LNCaP clone FGC (cell line): Measurements from ENCODE around the gene ANGPTL1.

Experiments
- DNase-seq: peaks from one replicate; pipeline ENCODE4 v3.0.0-alpha.2; 2011; ENCODE audit warnings: low read depth
- H3K4me3 ChIP-seq: 2 replicates; pipeline ENCODE4 v1.5.1; 2011; ENCODE audit warnings: mild to moderate bottlenecking, low read depth, low read length, control low read depth
- TF ChIP-seq, protein P1 (sequence below): IDR thresholded peaks from 2 replicates; pipeline ENCODE4 v1.5.1; 2012; ENCODE audit warnings: mild to moderate bottlenecking; ENCODE audit not compliant: control insufficient read depth, insufficient read depth; ENCODE audit errors: extremely low read depth

Gene ANGPTL1

DNA sequence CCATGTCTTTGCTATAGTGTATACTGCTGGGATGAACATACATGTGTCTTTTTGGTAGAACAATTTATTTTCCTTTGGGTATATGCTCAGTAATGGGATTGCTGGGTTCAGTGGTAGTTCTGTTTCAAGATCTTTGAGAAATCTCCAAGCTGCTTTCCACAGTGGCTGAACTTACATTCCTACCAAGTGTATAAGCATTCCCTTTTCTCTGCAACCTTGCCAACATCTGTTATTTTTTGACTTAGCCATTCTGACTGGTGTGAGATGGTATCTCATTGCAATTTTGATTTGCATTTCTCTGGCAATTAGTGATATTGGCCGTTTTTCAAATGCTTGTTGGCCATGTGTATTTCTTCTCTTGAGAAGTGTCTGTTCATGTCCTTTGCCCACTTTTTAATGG, 37.5 kb upstream of the ANGPTL1 start:
- TF ChIP-seq, protein P1, sequence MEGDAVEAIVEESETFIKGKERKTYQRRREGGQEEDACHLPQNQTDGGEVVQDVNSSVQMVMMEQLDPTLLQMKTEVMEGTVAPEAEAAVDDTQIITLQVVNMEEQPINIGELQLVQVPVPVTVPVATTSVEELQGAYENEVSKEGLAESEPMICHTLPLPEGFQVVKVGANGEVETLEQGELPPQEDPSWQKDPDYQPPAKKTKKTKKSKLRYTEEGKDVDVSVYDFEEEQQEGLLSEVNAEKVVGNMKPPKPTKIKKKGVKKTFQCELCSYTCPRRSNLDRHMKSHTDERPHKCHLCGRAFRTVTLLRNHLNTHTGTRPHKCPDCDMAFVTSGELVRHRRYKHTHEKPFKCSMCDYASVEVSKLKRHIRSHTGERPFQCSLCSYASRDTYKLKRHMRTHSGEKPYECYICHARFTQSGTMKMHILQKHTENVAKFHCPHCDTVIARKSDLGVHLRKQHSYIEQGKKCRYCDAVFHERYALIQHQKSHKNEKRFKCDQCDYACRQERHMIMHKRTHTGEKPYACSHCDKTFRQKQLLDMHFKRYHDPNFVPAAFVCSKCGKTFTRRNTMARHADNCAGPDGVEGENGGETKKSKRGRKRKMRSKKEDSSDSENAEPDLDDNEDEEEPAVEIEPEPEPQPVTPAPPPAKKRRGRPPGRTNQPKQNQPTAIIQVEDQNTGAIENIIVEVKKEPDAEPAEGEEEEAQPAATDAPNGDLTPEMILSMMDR, result no peak
- DNase-seq, result no peak
- H3K4me3 ChIP-seq, result no peak overlapping the region

DNA sequence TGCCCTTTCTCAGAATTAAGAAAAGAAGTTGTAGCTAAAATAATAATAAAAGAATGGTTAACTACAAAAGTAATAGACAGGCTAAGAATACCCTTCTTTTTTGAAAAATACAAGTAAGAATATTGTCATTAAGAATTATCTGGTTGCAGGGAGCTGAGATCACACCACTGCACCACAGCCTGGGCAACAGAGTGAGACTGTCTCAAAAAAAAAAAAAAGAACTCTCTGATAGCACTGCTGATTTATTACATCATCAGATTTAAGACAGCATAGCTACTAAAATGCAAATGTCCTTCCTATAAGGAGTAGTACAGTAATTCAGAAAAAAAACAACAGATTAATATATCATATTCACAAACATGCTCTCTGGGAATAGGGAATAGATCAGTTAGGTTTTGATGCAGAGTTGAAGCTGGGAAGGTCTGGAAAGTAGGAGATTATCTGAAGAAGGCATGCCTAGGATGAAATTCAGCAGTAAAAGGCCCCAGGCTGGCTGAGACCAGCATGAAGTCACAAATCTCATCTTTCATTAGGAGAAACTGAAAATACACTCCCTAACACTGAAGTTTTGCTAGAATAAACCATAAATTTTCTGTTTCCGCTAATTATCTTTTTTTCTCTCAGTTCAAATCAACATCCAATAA, 30.7 kb upstream of the ANGPTL1 start:
- TF ChIP-seq, protein P1, result no peak
- DNase-seq, result no peak
- H3K4me3 ChIP-seq, result no peak overlapping the region

DNA sequence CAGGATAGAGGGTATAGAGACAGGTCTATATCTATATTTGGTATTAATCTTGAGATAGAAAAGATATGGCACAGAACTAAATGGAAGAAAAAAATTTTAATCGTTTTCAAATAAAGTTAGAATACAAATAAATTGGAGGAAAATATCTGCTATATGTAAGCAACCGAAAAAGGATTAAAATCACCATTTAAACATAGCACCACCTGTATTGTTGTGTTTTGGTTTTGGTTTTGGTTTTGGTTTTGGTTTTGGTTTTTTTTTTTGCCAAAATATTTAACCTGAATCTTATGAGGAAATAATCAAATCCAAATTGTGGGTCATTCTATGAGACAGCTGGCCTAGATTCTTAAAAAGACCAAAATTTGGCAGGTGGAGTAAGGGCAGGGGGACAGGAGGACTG, 28.5 kb upstream of the ANGPTL1 start:
- no peak for DNase-seq
- TF ChIP-seq, protein P1, result no peak
- no peak overlapping the region for H3K4me3 ChIP-seq

DNA sequence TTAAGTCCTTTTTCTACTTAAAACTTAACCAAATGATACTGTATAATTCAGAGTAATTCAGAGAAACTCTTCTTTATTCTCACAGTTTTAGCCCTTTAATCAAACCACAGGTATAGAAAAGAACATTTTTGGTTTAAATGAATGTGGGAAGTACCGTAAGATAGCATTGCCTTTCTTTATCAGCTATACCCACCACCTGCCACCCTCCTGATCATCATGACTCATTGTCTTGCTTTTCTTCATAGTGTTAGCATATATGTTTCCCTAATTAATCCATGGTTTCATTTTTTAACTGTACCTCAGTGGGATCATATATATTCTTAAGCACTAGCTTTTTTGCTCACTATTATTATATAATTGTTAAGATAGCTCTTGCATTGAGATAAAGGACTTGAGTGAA, 27.5 kb upstream of the ANGPTL1 start:
- H3K4me3 ChIP-seq, result no peak overlapping the region
- DNase-seq, result no peak
- TF ChIP-seq, protein P1, result no peak

DNA sequence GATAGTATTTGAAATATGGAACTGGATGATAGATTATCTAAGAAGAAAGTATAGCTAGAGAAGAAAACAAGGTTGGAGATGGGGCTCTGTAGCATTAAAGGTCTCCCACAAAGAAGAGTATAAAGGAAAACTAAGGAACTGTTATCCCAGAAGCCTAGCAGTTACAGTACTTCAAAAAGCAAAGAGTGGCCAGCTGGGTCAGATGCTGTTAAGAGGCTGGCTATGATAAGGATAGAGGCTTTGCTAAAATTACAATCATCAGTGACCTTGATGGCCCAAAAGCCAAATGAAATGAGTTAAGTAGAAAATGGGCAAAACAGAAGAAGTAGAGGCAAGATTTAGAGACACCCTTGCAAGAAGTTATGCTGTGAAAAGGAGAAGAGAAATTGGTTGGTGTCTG, 25.1 kb upstream of the ANGPTL1 start:
- no peak for DNase-seq
- TF ChIP-seq, protein P1, result no peak
- H3K4me3 ChIP-seq, result no peak overlapping the region

- no peak for DNase-seq
- H3K4me3 ChIP-seq, result no peak overlapping the region
- TF ChIP-seq, protein P1, result no peak
These were observed 15.7 kb upstream of the ANGPTL1 start for GRCh38 chr1:178886551-178886950.

GRCh38 chr1:178885869-178886268, 15.0 kb upstream of the ANGPTL1 start:
- no peak for DNase-seq
- no peak overlapping the region for H3K4me3 ChIP-seq
- TF ChIP-seq, protein P1, result peak; percentile 23; the same call in 1 of the 2 replicates
